Measurements from ENCODE around the gene FPGS. TPM values are rescaled to one million over a fixed set of nuclear protein-coding genes. Genes with fewer than 3 reads are reported as not detected.
A peak's percentile ranks its signal among the peaks of the same experiment; 100 is the strongest.

Gene FPGS
- total and polyA plus RNA-seq, 5 experiments from 2014 or later, result 51.7 to 158 (median 54.8) TPM

- Mint-ChIP-seq H3K4me1 (peaks cover 38 to 84% (median 76%) of the 10 kb centered on the region in 4 donors), H3K36me3 (peaks cover 0 to 32% (median 3%) of the 10 kb centered on the region in 3 donors), H3K4me3 (peak overlapping the region; percentile 83 to 94 (median 89)), H3K9me3 (no peaks in the 10 kb centered on the region), H3K27me3 (no peaks in the 10 kb centered on the region), H3K27ac (peak overlapping the region; percentile 93 to 98 (median 95))
- ATAC-seq, result no peak
- POLR2A ChIA-PET, result interaction anchor here (0.5 to 12.1 kb wide), 17 partner anchors 10 to 732 kb away, joined by 3 to 237 read pairs (median 6); partner anchors contain the start of genes CDK9, LRSAM1, RPL12 and SH2D3C
- DNase-seq, result no peak
Observed at GRCh38 chr9:127771570-127772189, 31.0 kb upstream of the FPGS start.

DNA sequence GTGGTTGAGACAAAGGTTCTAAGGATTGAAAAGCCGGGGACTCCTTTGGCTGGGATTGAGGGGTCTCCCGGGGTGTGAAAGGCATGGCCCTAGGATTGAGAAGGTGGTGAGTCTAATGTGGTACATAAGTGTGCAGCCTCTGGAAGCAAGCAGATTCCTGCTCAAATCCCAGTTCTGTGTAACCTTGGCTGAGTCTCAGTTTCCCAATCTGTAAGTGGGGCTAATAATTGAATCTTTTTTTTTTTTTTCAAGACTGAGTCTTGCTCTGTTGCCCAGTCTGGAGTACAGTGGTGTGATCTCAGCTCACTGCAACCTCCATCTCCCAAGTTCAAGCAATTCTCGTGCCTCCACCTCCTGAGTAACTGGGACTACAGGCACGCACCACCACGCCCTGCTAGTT, 30.1 kb upstream of the FPGS start:
- Mint-ChIP-seq H3K36me3 (peaks cover 3 to 29% (median 3%) of the 10 kb centered on the region in 3 donors), H3K9me3 (no peaks in the 10 kb centered on the region), H3K4me1 (peaks cover 34 to 81% (median 70%) of the 10 kb centered on the region in 4 donors), H3K27ac (peak overlapping the region in 8 of 10 donors; percentile 71 to 96 (median 90)), H3K4me3 (peak overlapping the region in 2 of 10 donors; percentile 41 to 54), H3K27me3 (no peaks in the 10 kb centered on the region)
- DNase-seq (no peak), ATAC-seq (no peak)
- POLR2A ChIA-PET, result interaction anchor here (1.3 to 12.1 kb wide), 6 partner anchors 9 to 321 kb away, joined by 5 to 237 read pairs (median 27); partner anchors contain the start of genes CDK9, LRSAM1, RPL12 and SH2D3C

DNA sequence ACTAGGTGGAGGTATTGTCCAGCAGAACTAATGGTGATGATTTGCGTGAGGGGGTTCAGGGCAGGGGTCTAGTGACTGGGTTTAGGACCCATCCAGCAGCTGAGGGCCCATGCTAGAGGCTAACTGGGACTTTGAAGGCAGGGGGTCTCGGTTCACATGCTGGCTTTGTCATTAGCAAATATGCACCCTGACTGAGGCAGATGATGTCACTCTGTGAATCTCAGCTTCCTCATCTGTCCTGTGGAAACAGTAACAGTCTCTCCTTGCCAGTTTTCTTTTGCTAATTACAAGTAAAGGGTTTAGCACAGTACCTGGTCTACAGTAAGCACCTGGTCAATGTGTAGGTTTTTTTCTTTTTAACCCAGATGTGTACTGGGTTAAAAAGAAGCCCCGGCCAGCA, 29.4 kb upstream of the FPGS start:
- H3K36me3 Mint-ChIP-seq, result peaks cover 3 to 29% (median 5%) of the 10 kb centered on the region in 3 donors
- ATAC-seq (no peak), DNase-seq (no peak)
- H3K27ac Mint-ChIP-seq, result peak overlapping the region in 8 of 10 donors; percentile 15 to 93 (median 80)
- H3K4me1 Mint-ChIP-seq, result peaks cover 35 to 77% (median 66%) of the 10 kb centered on the region in 4 donors
- no peaks in the 10 kb centered on the region for H3K9me3 Mint-ChIP-seq
- POLR2A ChIA-PET, result interaction anchor here (4.4 kb wide), 1 partner anchor 11 kb away, joined by 44 read pairs; the partner anchor contains the start of gene CDK9
- peak overlapping the region in 3 of 10 donors; percentile 33 to 48 (median 41) for H3K4me3 Mint-ChIP-seq
- H3K27me3 Mint-ChIP-seq, result no peaks in the 10 kb centered on the region

DNA sequence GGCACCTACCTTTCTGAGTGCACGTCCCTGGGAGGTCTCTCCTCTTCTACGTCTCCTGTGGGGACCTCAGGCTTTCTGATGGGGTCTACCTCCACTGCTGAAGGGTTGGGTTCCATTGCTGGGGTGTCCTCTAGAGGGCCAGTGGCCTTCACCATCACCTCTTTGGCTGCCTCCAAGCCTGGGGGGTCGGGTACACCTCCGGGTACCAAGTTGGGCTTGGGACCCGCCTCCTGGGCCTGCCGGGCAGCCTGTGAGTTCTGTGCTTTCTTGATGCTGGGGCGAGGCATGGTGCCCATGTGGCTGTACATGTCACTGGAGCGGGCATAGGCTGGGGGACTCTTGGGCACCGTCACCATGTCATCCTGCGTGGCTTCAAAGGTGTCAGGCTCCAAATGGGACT, 28.7 kb upstream of the FPGS start:
- DNase-seq (no peak), ATAC-seq (no peak)
- peak overlapping the region in 9 of 10 donors; percentile 74 to 93 (median 88) for H3K27ac Mint-ChIP-seq
- H3K4me1 Mint-ChIP-seq, result peaks cover 29 to 77% (median 62%) of the 10 kb centered on the region in 4 donors
- peaks cover 3 to 29% (median 5%) of the 10 kb centered on the region in 3 donors for H3K36me3 Mint-ChIP-seq
- H3K9me3 Mint-ChIP-seq, result no peaks in the 10 kb centered on the region
- H3K27me3 Mint-ChIP-seq, result no peaks in the 10 kb centered on the region
- H3K4me3 Mint-ChIP-seq, result peak overlapping the region; percentile 25 to 82 (median 40)
- POLR2A ChIA-PET, result interaction anchor here (4.4 kb wide), 1 partner anchor 10 kb away, joined by 44 read pairs; the partner anchor contains the start of gene CDK9

DNA sequence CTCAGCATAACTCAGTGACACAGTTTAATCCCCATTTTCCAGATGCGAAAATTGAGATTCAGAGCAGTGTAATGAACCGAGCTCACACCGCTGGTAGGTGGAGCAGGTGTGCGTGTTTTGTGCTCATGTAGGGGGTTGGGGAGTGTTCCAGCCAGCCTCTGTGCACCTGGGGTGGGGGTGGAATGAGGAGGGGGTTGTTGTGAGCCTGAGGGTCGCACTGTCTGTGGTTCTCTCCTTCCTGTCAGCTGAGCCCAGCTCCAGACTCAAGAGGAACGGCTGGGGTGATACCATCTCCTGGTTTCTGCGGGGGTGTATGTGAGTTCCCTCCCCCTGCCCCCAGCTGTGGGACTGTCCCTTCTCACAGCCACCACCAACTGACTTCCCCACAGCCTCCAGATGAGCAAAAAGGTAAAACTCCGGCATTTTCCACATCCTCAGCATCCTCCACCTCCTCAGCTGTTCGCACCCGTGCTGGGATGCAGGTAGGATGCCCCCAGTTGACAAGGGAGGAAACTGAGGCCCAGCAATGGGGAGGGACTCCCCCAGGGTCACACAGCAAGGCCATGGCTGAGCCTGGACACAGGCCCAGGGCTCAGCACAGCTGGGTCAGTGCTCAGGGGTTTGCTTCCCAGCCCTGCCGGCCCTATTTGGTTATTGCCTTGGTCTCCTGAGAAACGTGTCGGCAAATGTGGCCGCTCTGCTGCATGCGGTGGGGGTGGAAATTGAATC, 26.3 kb upstream of the FPGS start:
- POLR2A ChIA-PET, result interaction anchor here (0.6 to 4.4 kb wide), 15 partner anchors 8 to 210 kb away, joined by 3 to 44 read pairs (median 5); partner anchors contain the start of genes CDK9, ST6GALNAC4 and TOR2A
- peaks cover 18 to 74% (median 59%) of the 10 kb centered on the region in 4 donors for H3K4me1 Mint-ChIP-seq

GRCh38 chr9:127776924-127777289, 25.8 kb upstream of the FPGS start:
- H3K9me3 Mint-ChIP-seq, result no peaks in the 10 kb centered on the region
- POLR2A ChIA-PET, result interaction anchor here (0.6 to 4.4 kb wide), 12 partner anchors 8 to 211 kb away, joined by 3 to 44 read pairs (median 5); partner anchors contain the start of genes CDK9 and ST6GALNAC4
- H3K27me3 Mint-ChIP-seq, result no peaks in the 10 kb centered on the region
- ATAC-seq, result no peak
- no peak for DNase-seq
- peaks cover 3 to 25% (median 5%) of the 10 kb centered on the region in 3 donors for H3K36me3 Mint-ChIP-seq
- H3K4me1 Mint-ChIP-seq, result peaks cover 20 to 74% (median 56%) of the 10 kb centered on the region in 4 donors
- H3K4me3 Mint-ChIP-seq, result peak overlapping the region; percentile 90 to 100 (median 98)
- H3K27ac Mint-ChIP-seq, result peak overlapping the region; percentile 93 to 99 (median 97)

More for the DNA sequence above, 26.3 kb upstream of the FPGS start:
- peak overlapping the region; percentile 90 to 100 (median 98) for H3K4me3 Mint-ChIP-seq
- H3K36me3 Mint-ChIP-seq, result peaks cover 3 to 26% (median 5%) of the 10 kb centered on the region in 3 donors
- ATAC-seq (peak; percentile 59 to 77), DNase-seq (peak; percentile 58 to 92 (median 78))
- no peaks in the 10 kb centered on the region for H3K27me3 Mint-ChIP-seq
- H3K27ac Mint-ChIP-seq, result peak overlapping the region; percentile 93 to 99 (median 97)
- H3K9me3 Mint-ChIP-seq, result no peaks in the 10 kb centered on the region

DNA sequence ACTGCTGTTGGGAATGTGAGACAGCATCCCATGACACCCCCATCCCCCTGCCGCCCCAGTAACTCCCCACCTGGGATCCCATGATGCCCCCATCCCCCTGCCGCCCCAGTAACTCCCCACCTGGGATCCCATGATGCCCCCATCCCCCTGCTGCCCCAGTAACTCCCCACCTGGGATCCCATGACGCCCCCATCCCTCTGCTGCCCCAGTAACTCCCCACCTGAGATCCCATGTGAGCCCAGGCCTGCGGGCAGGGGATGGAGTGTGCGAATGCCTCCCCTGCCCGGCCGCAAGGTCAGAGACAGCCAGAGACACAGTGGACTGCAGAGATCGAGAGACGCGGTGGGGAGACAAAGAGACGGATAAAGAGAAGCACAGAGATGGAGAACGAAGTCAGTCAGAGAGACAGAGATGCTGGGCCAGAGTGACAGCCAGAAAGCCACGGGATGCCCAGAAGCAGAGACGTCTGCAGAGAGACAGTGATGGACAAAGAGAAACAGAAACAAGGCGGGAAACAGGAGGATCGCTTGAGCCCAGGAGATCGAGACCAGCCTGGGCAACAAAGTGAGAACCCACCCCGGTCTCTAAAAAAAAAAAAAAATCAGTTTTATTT, 25.2 kb upstream of the FPGS start:
- no peaks in the 10 kb centered on the region for H3K9me3 Mint-ChIP-seq
- peaks cover 3 to 23% (median 5%) of the 10 kb centered on the region in 3 donors for H3K36me3 Mint-ChIP-seq
- ATAC-seq, result no peak
- DNase-seq, result no peak
- H3K4me1 Mint-ChIP-seq, result peaks cover 20 to 77% (median 57%) of the 10 kb centered on the region in 4 donors
- no peaks in the 10 kb centered on the region for H3K27me3 Mint-ChIP-seq
- peak overlapping the region; percentile 93 to 99 (median 97) for H3K27ac Mint-ChIP-seq
- POLR2A ChIA-PET, result interaction anchor here (0.7 to 9.1 kb wide), 5 partner anchors 11 to 285 kb away, joined by 3 to 237 read pairs (median 3); no protein-coding TSS in a partner anchor
- H3K4me3 Mint-ChIP-seq, result peak overlapping the region; percentile 90 to 100 (median 98)

GRCh38 chr9:127778280-127779135, 24.2 kb upstream of the FPGS start, which contains the start of gene SH2D3C:
Gene SH2D3C (minus strand): TSS chr9:127778666. CDS start chr9:127778627, 39 bp downstream.
- Mint-ChIP-seq H3K4me3 (peak within 1 kb of the TSS; percentile 90 to 100 (median 98)), H3K27ac (peak within 1 kb of the TSS; percentile 93 to 99 (median 97)), H3K9me3 (no peaks in the 10 kb centered on the region), H3K4me1 (peaks cover 26 to 79% (median 61%) of the 10 kb centered on the region in 4 donors), H3K36me3 (peaks cover 3 to 15% (median 5%) of the 10 kb centered on the region in 3 donors), H3K27me3 (no peaks in the 10 kb centered on the region)
- peak; percentile 22 to 41 for ATAC-seq
- DNase-seq, result peak in 4 of 10 donors; percentile 38 to 45 (median 40)
- POLR2A ChIA-PET, result interaction anchor here (0.6 to 9.1 kb wide), 17 partner anchors 12 to 284 kb away, joined by 3 to 237 read pairs (median 3); partner anchors contain the start of gene TOR2A

DNA sequence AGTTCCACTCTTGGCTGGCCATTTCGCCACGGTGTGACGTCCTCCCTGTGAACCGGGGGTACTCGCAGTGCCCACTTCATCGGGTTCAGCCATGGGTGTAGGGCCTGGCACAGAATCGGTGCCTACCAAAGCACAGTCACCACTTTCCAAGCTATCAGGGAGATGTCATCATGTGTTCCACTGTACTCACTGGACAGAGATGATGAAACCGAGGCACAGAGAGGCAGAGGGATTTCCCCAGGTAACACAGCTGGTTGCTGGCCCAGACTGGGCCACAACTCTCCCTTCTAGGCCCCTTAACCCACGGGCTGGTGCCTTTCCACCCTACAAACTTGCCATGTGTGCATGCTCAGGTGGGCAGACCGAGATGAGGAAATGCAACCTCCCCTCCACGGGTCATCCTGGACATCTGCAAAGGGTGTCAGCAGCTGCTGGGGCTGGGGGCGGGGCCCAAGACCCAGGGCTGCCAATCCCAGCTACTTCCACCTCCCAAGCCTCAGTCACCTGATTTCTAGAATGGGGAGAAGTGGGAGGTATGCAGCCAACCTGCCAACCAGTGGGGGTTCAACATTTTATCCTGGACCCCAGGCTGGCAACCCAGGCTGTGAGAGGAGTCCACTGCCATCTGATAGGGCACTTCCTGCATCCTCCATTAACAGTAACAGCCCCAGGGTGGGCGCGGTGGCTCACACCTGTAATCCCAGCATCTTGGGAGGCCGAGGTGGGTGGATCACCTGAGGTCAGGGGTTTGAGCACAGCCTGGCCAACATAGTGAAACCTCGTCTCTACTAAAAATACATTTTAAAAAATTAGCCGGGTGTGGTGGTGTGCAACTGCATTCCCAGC, 23.3 kb upstream of the FPGS start:
- ATAC-seq, result peak; percentile 9 to 29
- peaks cover 0 to 7% (median 5%) of the 10 kb centered on the region in 3 donors for H3K36me3 Mint-ChIP-seq
- peaks cover 30 to 79% (median 62%) of the 10 kb centered on the region in 4 donors for H3K4me1 Mint-ChIP-seq
- no peak for DNase-seq
- H3K9me3 Mint-ChIP-seq, result no peaks in the 10 kb centered on the region
- POLR2A ChIA-PET, result interaction anchor here (0.6 to 9.1 kb wide), 13 partner anchors 13 to 138 kb away, joined by 3 to 237 read pairs (median 4); partner anchors contain the start of genes ST6GALNAC4 and TOR2A
- H3K27ac Mint-ChIP-seq, result peak overlapping the region; percentile 71 to 99 (median 96)
- no peaks in the 10 kb centered on the region for H3K27me3 Mint-ChIP-seq
- peak overlapping the region; percentile 90 to 100 (median 98) for H3K4me3 Mint-ChIP-seq

DNA sequence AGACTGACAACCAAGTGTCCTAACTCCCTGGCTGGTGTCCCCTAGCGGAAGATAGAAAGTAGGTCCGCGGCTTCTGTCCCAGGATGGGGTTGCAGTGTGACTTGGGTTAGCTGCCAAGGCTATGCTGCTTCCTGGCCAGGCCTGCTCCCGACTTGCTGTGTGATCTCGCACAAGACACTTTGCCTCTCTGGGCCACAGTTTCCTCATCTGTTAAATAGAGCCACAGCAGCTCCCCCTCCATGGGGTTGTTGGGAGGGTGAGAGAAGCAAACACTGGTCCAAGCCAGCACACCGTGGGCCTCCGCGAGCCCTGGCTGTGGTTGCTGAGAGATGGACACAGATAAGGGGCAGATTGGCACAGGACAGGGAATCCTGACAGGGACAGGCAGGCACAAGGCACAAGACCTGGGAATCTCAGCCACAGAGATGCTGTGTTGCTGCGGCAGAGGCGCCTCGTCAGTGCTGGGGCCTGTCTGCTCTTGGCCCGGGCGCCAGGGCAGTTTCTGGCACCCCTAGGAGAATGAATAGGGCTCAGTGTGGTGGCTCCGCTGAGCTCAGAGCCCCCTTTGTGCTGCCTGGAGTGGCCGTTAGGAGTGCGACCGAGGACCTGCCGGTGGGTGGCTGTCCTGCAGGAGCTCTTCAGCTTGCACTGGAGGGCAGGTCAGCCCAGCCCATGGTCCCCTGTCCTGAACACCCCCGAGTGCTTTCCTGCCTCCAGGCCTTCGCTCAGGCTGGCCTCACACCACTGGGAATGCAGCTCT, 22.4 kb upstream of the FPGS start:
- Mint-ChIP-seq H3K27ac (peak overlapping the region; percentile 89 to 99 (median 96)), H3K36me3 (peaks cover 0 to 5% (median 2%) of the 10 kb centered on the region in 3 donors), H3K4me3 (peak overlapping the region in 9 of 10 donors; percentile 0 to 100 (median 52)), H3K27me3 (no peaks in the 10 kb centered on the region), H3K9me3 (no peaks in the 10 kb centered on the region), H3K4me1 (peaks cover 31 to 77% (median 64%) of the 10 kb centered on the region in 4 donors)
- DNase-seq, result no peak
- POLR2A ChIA-PET, result interaction anchor here (0.6 to 9.1 kb wide), 10 partner anchors 14 to 850 kb away, joined by 3 to 237 read pairs (median 5); partner anchors contain the start of gene TOR2A
- ATAC-seq, result no peak

Measured in naive thymus-derived CD8-positive, alpha-beta T cell (primary cell).